Motor neuron (in vitro differentiated cells): Measurements from ENCODE around the gene DESI2. TPM values are rescaled to one million over a fixed set of nuclear protein-coding genes. Genes with fewer than 3 reads are reported as not detected.
"Not testable (repeated sequence)": the region's sequence is repeated elsewhere in the genome, so short reads cannot be mapped to it uniquely, and the experiment has no call there.

ENCODE experiments used
- ATAC-seq, 8 experiments: fragments of 200-7000 bp; cut with Tn5 transposase; replicated peaks in 6 of 8; 2 replicates each; pipeline ENCODE4 v1.8.0; 2021; ENCODE audit warnings: mild to moderate bottlenecking in 8 of 8, moderate library complexity in 8 of 8
- H3K27ac ChIP-seq, 2 donors: fragments of 250-450 bp; sonication (Bioruptor Pico); 2 replicates each; pipeline ENCODE4 v1.9.0; 2021; ENCODE audit warnings: antibody characterized with exemption in 2 of 2, mild to moderate bottlenecking in 2 of 2, moderate library complexity in 1 of 2
- H3K4me1 ChIP-seq, 2 donors: fragments of 250-450 bp; sonication (Bioruptor Pico); replicated peaks in 1 of 2; 2 replicates each; pipeline ENCODE4 v1.6.1; 2021; ENCODE audit warnings: antibody characterized with exemption in 2 of 2, mild to moderate bottlenecking in 2 of 2, moderate library complexity in 1 of 2
- H3K4me3 ChIP-seq, 5 donors: fragments of 250-450 bp; sonication (Bioruptor Pico); 2 replicates each; pipeline ENCODE4 v1.9.0; 2021; ENCODE audit warnings: antibody characterized with exemption in 5 of 5, mild to moderate bottlenecking in 5 of 5, moderate library complexity in 4 of 5
- WGBS, 10 experiments: fragments of 450-650 bp; shearing (Covaris generic); methylation state at CpG; one replicate each; pipeline ENCODE4 v1.0.0; 2022; 5-methylcytosine and 5-hydroxymethylcytosine counted together
- in situ Hi-C, 9 experiments: fragments of 400-800 bp; cut with MboI; loops; one replicate each; pipeline ENCODE4 v1.15.0; 2021; ENCODE audit warnings: low sequenced_read_pairs in 9 of 9, low pct_unique_long_range_greater_than_20kb in 2 of 9; ENCODE audit not compliant: unreplicated experiment in 9 of 9
- total RNA-seq, 8 experiments: library from RNA; unstranded; fragments of 300-600 nt; gene quantifications; 2 replicates each; pipeline versions ENCODE4 v1.2.3 to v1.2.4, GENCODE V29; 2022

Gene DESI2
- total RNA-seq, 8 experiments from 2014 or later: 23.1 to 43.4 (median 38.8) TPM

DNA sequence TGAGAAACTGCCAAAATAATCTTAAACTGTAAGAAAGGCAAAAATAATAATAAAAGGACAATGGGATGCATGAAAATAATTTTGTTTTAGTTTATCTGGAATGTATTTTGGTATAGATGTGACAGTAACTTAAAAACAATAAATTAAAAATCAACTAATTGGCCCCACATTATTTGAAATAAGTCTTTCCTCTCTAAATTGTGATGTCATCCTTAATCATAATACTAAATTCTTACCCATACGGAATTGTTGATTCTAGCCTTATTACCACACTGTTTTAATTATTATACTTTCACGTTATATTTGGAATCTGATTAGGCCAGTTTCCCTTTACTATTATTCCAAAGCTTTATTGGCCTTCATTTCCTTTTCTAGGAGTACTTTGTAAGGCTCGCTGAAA, 7.7 kb downstream of the DESI2 start:
- 73 to 100% (median 100%) methylated on average over 1 to 3 of the region's 3 CpGs for WGBS, 10 experiments

DNA sequence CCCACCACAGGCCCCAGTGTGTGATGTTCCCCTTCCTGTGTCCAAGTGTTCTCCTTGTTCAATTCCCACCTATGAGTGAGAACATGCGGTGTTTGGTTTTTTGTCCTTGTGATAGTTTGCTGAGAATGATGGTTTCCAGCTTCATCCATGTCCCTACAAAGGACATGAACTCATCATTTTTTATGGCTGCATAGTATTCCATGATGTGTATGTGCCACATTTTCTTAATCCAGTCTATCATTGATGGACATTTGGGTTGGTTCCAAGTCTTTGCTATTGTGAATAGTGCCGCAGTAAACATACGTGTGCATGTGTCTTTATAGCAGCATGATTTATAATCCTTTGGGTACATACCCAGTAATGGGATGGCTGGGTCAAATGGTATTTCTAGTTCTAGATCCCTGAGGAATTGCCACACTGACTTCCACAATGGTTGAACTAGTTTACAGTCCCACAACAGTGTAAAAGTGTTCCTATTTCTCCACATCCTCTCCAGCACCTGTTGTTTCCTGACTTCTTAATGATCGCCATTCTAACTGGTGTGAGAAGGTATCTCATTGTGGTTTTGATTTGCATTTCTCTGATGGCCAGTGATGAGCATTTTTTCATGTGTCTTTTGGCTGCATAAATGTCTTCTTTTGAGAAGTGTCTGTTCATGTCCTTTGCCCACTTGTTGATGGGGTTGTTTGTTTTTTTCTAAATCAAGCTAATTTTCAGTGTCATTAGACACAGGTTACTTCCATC, 8.8 kb downstream of the DESI2 start:
- WGBS, 10 experiments: 100% methylated on average over 1 of the region's 4 CpGs; no CpG with 5 or more reads in 9 of the 10 experiments
- H3K4me3 ChIP-seq, ATAC-seq, H3K27ac ChIP-seq, in situ Hi-C loops: not testable (repeated sequence)
- H3K4me1 ChIP-seq: peaks cover 10% of the 10 kb centered on the region in 2 donors

More for the DNA sequence above, 7.7 kb downstream of the DESI2 start:
- ATAC-seq: no peak
- H3K27ac ChIP-seq: no peak overlapping the region
- H3K4me1 ChIP-seq: peaks cover 12% of the 10 kb centered on the region in 2 donors
- no peak overlapping the region for H3K4me3 ChIP-seq
- in situ Hi-C loops: no loop called here

DNA sequence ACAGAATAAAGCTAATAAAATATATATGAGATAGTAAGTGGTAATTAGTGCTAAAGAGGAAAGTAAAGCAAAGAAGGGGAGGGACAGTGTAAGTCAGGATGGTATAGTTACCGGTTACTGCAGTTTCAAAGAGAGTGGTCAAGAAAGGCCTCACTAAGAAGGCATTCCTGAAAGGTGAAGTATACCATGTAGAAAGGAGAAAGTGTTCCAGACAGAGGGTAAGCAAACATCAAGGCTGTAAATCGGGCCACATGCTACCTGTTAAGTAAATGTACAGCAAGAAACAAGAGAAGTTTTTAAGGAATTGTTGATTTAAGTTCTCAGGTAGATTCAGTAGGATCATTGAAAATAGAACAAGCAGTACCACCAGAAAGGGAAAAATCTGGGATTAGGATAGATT, 9.7 kb downstream of the DESI2 start:
- Histone ChIP-seq H3K4me1 (peaks cover 10% of the 10 kb centered on the region in 2 donors), H3K4me3 (no peak overlapping the region), H3K27ac (no peak overlapping the region)
- in situ Hi-C loops: no loop called here
- WGBS, 10 experiments: 75 to 100% (median 94%) methylated on average over 2 of the region's 2 CpGs
- ATAC-seq: no peak

GRCh38 chr1:244664353-244664752, 11.4 kb downstream of the DESI2 start:
- H3K4me3 ChIP-seq: no peak overlapping the region
- in situ Hi-C loops: no loop called here
- peaks cover 10% of the 10 kb centered on the region in 2 donors for H3K4me1 ChIP-seq
- no peak for ATAC-seq
- H3K27ac ChIP-seq: no peak overlapping the region
- whole genome bisulfite sequencing, 10 experiments: 80 to 100% (median 92%) methylated on average over 2 to 3 of the region's 3 CpGs; no CpG with 5 or more reads in 1 of the 10 experiments

- in situ Hi-C loops: no loop called here
- 20 to 100% (median 48%) methylated on average over 1 to 4 of the region's 4 CpGs; no CpG with 5 or more reads in 1 of the 10 experiments for WGBS, 10 experiments
- H3K4me3 ChIP-seq: peak overlapping the region in 3 of 5 donors; percentile 1 to 3 (median 2)
- ATAC-seq: peak in 7 of 8 experiments; percentile 47 to 98 (median 97)
- H3K27ac ChIP-seq: peak overlapping the region in 1 of 2 donors; percentile 9
- H3K4me1 ChIP-seq: peaks cover 10% of the 10 kb centered on the region in 2 donors
Observed at GRCh38 chr1:244665771-244666217, 12.9 kb downstream of the DESI2 start.

GRCh38 chr1:244666672-244667418, 13.9 kb downstream of the DESI2 start:
- H3K4me3 ChIP-seq, in situ Hi-C loops, H3K27ac ChIP-seq, ATAC-seq: not testable (repeated sequence)
- WGBS, 10 experiments: 93 to 100% (median 98%) methylated on average over 1 to 5 of the region's 6 CpGs
- peaks cover 10% of the 10 kb centered on the region in 2 donors for H3K4me1 ChIP-seq

- Histone ChIP-seq H3K4me1 (peaks cover 10% of the 10 kb centered on the region in 2 donors), H3K27ac (no peak overlapping the region), H3K4me3 (no peak overlapping the region)
- 80 to 100% (median 100%) methylated on average over 1 to 2 of the region's 2 CpGs; no CpG with 5 or more reads in 3 of the 10 experiments for WGBS, 10 experiments
- in situ Hi-C loops: no loop called here
- ATAC-seq: no peak
Observed at GRCh38 chr1:244667797-244668196, 14.9 kb downstream of the DESI2 start.

GRCh38 chr1:244672946-244673682, 20.2 kb downstream of the DESI2 start:
- Histone ChIP-seq H3K27ac (no peak overlapping the region), H3K4me1 (no peaks in the 10 kb centered on the region), H3K4me3 (no peak overlapping the region)
- in situ Hi-C loops: no loop called here
- 3 to 100% (median 70%) methylated on average over 1 to 4 of the region's 4 CpGs; no CpG with 5 or more reads in 1 of the 10 experiments for WGBS, 10 experiments
- ATAC-seq: peak in 3 of 8 experiments; percentile 83 to 88 (median 86)

- no peak for ATAC-seq
- in situ Hi-C loops: no loop called here
- no peak overlapping the region for H3K27ac ChIP-seq
Observed at GRCh38 chr1:244674446-244674845, 21.5 kb downstream of the DESI2 start.

GRCh38 chr1:244675167-244675566, 22.2 kb downstream of the DESI2 start:
- no peak overlapping the region for H3K4me3 ChIP-seq
- in situ Hi-C loops: no loop called here
- H3K27ac ChIP-seq: no peak overlapping the region
- no peak for ATAC-seq
- WGBS, 10 experiments: 92 to 100% (median 98%) methylated on average over 2 of the region's 2 CpGs
- no peaks in the 10 kb centered on the region for H3K4me1 ChIP-seq

More at GRCh38 chr1:244674446-244674845, 21.5 kb downstream of the DESI2 start:
- no peak overlapping the region for H3K4me3 ChIP-seq
- 50 to 97% (median 72%) methylated on average over 2 to 4 of the region's 4 CpGs for WGBS, 10 experiments
- no peaks in the 10 kb centered on the region for H3K4me1 ChIP-seq

GRCh38 chr1:244678697-244679096, 25.8 kb downstream of the DESI2 start:
- 40 to 100% (median 82%) methylated on average over 1 to 6 of the region's 6 CpGs; no CpG with 5 or more reads in 1 of the 10 experiments for WGBS, 10 experiments

DNA sequence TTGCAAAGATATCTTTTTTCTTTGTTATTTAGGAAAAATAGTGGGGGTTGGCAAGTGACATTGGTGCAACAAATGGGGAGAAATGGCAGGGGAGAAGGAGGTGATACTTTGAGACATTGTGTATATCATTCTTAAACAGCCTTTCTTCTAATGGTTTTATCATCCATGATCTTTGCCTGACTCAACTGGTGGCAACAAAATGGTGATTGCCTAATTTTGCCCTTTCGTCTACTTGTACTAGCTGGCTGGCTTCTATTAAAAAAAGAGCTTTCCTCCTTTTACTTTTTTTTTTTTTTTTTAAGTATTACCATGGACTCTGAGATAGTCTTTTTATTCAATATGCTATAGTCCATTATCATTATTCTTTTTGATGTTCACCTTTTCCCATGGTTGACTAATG, 27.7 kb downstream of the DESI2 start:
- H3K27ac ChIP-seq: no peak overlapping the region
- H3K4me3 ChIP-seq: no peak overlapping the region
- no peaks in the 10 kb centered on the region for H3K4me1 ChIP-seq
- in situ Hi-C loops: no loop called here
- ATAC-seq: no peak
- 70 to 100% (median 100%) methylated on average over 1 of the region's 1 CpG for WGBS, 10 experiments

More at GRCh38 chr1:244678697-244679096, 25.8 kb downstream of the DESI2 start:
- no peak overlapping the region for H3K27ac ChIP-seq
- in situ Hi-C loops: no loop called here
- H3K4me1 ChIP-seq: no peaks in the 10 kb centered on the region
- H3K4me3 ChIP-seq: no peak overlapping the region
- ATAC-seq: no peak
